CD4-positive, alpha-beta memory T cell (primary cell): Measurements from ENCODE around the gene DOC2B. TPM values are rescaled to one million over a fixed set of nuclear protein-coding genes. Genes with fewer than 3 reads are reported as not detected.
"Not testable (repeated sequence)": the region's sequence is repeated elsewhere in the genome, so short reads cannot be mapped to it uniquely, and the experiment has no call there.

ENCODE experiments used
- CTCF ChIA-PET: fragments of 350-600 bp; sonication (Branson Sonifier 250); formaldehyde crosslinking; loops from one replicate; lab custom pipeline; 2021; ENCODE audit warnings: inconsistent platforms; ENCODE audit not compliant: partially characterized antibody; lab: Charles Lee
- POLR2A ChIA-PET: fragments of 350-600 bp; sonication (Branson Sonifier 250); formaldehyde crosslinking; loops from one replicate; lab custom pipeline; 2021; ENCODE audit not compliant: partially characterized antibody; lab: Charles Lee
- DNase-seq, 5 donors: peaks; one replicate each; pipeline versions ENCODE4 v3.0.0 to v3.0.0-alpha.2; 2020 to 2022; ENCODE audit warnings: mixed read lengths in 1 of 5
- H3K27ac ChIP-seq: one replicate; pipeline ENCODE4 v1.7.0; 2013; ENCODE audit warnings: low read depth, low read length
- H3K27me3 ChIP-seq: 2 replicates; pipeline ENCODE4 v1.7.0; 2013; ENCODE audit warnings: mild to moderate bottlenecking, low read length, moderate library complexity; ENCODE audit not compliant: insufficient read depth
- H3K36me3 ChIP-seq: 2 replicates; pipeline ENCODE4 v1.7.0; 2013; ENCODE audit warnings: mild to moderate bottlenecking, low read length, moderate library complexity; ENCODE audit not compliant: insufficient read depth
- H3K4me1 ChIP-seq: 2 replicates; pipeline ENCODE4 v1.7.0; 2013; ENCODE audit warnings: mild to moderate bottlenecking, low read length, moderate library complexity; ENCODE audit not compliant: insufficient read depth
- H3K4me3 ChIP-seq, 2 donors: one replicate each; pipeline ENCODE4 v1.7.0; 2013; ENCODE audit warnings: low read length in 2 of 2, mild to moderate bottlenecking in 1 of 2
- H3K9me3 ChIP-seq, 2 donors: one replicate each; pipeline ENCODE4 v1.7.0; 2013; ENCODE audit warnings: low read length in 2 of 2, control low read depth in 1 of 2; ENCODE audit not compliant: control insufficient read depth in 1 of 2
- H3K27ac Mint-ChIP-seq, 7 donors: one replicate each; pipeline ENCODE4 v1.8.0; 2020 to 2021; ENCODE audit warnings: mixed read lengths in 7 of 7, mild to moderate bottlenecking in 6 of 7, inconsistent platforms in 3 of 7, moderate library complexity in 3 of 7
- H3K27me3 Mint-ChIP-seq, 2 donors: one replicate each; pipeline ENCODE4 v1.8.0; 2020 to 2021; ENCODE audit warnings: mixed read lengths in 2 of 2
- H3K36me3 Mint-ChIP-seq, 2 donors: one replicate each; pipeline ENCODE4 v1.8.0; 2020 to 2021; ENCODE audit warnings: mixed read lengths in 2 of 2, inconsistent platforms in 1 of 2, mild to moderate bottlenecking in 1 of 2
- H3K4me1 Mint-ChIP-seq, 4 donors: one replicate each; pipeline ENCODE4 v1.8.0; 2020 to 2021; ENCODE audit warnings: mixed read lengths in 4 of 4, mild to moderate bottlenecking in 1 of 4
- H3K4me3 Mint-ChIP-seq, 8 donors: one replicate each; pipeline ENCODE4 v1.8.0; 2020 to 2021; ENCODE audit warnings: mixed read lengths in 8 of 8, mild to moderate bottlenecking in 7 of 8, moderate library complexity in 6 of 8, inconsistent platforms in 3 of 8
- H3K9me3 Mint-ChIP-seq, 8 donors: one replicate each; pipeline ENCODE4 v1.8.0; 2020 to 2021; ENCODE audit warnings: mixed read lengths in 8 of 8, mild to moderate bottlenecking in 5 of 8, inconsistent platforms in 3 of 8, moderate library complexity in 1 of 8
- intact Hi-C: fragments of 100-400 bp; cut with micrococcal nuclease; formaldehyde crosslinking; loops from one replicate; pipeline ENCODE4 v1.15.1; 2023
- polyA plus RNA-seq, 2 donors: library from polyadenylated mRNA; unstranded; fragments of 300-500 nt; fragmentation: Illumina TruSeq; gene quantifications; one replicate each; pipeline ENCODE4 v1.2.3, GENCODE V29; 2021
- total RNA-seq, 2 experiments: library from RNA; stranded (reverse); gene quantifications; one replicate each; pipeline ENCODE4 v1.2.3, GENCODE V29; 2021

Gene DOC2B
- total and polyA plus RNA-seq, 4 experiments from 2014 or later, result 0.06 TPM; not detected in 3

DNA sequence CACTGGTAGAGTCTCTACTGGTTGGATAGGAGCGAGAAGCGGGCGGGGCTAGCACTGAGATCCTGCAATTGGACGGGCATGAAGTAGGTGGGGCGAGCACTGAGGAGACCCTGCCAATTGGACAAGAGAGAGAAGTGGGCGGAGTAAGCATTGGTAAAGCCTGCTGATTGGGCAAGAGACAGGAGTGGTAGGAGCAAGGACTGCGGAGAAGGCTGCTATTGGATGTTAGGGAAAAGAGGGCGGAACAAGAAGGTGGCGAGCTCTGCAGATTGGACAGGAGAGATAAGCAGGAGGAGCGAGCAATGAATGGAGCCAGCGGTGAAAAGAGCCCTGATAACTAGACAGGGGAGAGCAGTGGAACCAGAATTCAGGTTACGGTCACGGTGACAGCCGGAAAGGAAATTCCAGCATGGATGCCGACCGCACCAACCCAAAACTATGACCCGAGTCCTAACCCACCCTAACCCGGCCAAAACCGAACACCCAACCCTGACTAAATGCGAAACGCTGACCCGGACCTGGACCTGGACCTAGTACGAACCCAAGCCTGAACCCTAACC lies 39.3 kb downstream of the DOC2B start:
- peaks cover 0 to 3% of the 10 kb centered on the region in 2 donors for H3K27me3 Mint-ChIP-seq
- peaks cover 4% of the 10 kb centered on the region for H3K4me1 ChIP-seq
- no peak overlapping the region for H3K4me3 Mint-ChIP-seq
- no peak overlapping the region for H3K27ac Mint-ChIP-seq
- peaks cover 0 to 2% (median under 1%) of the 10 kb centered on the region in 4 donors for H3K4me1 Mint-ChIP-seq
- no peak overlapping the region for H3K27ac ChIP-seq
- H3K27me3 ChIP-seq, result no peaks in the 10 kb centered on the region
- H3K9me3 Mint-ChIP-seq, result no peaks in the 10 kb centered on the region
- H3K36me3 Mint-ChIP-seq, result no peaks in the 10 kb centered on the region
- no peaks in the 10 kb centered on the region for H3K9me3 ChIP-seq
- H3K36me3 ChIP-seq, result no peaks in the 10 kb centered on the region
- DNase-seq, result peak in 2 of 5 donors; percentile 20 to 51
- intact Hi-C loops, result no loop called here
- no peak overlapping the region for H3K4me3 ChIP-seq
- CTCF ChIA-PET, result no interaction called here
- POLR2A ChIA-PET, result no interaction called here

DNA sequence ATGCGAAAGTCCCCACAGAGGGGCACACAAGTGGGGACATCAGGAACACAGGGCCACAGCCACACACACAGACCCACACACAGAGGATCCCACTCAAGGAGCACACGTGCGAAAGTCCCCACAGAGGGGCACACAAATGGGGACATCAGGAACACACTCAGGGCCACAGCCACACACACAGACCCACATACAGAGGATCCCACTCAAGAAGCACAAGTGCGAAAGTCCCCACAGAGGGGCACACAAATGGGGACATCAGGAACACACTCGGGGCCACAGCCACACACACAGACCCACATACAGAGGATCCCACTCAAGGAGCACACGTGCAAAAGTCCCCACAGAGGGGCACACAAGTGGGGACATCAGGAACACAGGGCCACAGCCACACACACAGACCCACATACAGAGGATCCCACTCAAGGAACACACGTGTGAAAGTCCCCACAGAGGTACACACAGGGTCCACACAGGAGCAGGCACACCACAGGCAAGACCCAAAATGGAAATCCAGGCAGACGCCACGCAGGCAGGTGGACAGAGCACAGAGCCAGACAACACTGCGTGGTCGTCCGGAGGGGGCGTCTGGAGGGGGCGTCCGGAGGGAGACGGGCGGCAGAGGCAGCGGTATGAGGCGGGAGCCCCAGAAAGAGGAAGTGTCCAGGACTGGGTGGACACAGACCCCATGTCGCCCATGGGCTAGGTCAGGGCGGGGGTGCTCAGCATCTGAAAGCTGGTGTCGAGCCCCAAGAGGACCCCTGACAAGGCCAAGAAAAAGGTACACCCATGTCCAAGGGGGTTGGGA lies 41.8 kb downstream of the DOC2B start:
- H3K36me3 Mint-ChIP-seq, intact Hi-C loops, H3K9me3 ChIP-seq, DNase-seq, H3K36me3 ChIP-seq, H3K27me3 Mint-ChIP-seq, CTCF ChIA-PET, H3K9me3 Mint-ChIP-seq, H3K27ac ChIP-seq, POLR2A ChIA-PET, H3K4me3 ChIP-seq, H3K27me3 ChIP-seq, H3K4me1 ChIP-seq, H3K4me3 Mint-ChIP-seq, H3K4me1 Mint-ChIP-seq: not testable (repeated sequence)
- peak overlapping the region in 1 of 7 donors; percentile 70 for H3K27ac Mint-ChIP-seq

DNA sequence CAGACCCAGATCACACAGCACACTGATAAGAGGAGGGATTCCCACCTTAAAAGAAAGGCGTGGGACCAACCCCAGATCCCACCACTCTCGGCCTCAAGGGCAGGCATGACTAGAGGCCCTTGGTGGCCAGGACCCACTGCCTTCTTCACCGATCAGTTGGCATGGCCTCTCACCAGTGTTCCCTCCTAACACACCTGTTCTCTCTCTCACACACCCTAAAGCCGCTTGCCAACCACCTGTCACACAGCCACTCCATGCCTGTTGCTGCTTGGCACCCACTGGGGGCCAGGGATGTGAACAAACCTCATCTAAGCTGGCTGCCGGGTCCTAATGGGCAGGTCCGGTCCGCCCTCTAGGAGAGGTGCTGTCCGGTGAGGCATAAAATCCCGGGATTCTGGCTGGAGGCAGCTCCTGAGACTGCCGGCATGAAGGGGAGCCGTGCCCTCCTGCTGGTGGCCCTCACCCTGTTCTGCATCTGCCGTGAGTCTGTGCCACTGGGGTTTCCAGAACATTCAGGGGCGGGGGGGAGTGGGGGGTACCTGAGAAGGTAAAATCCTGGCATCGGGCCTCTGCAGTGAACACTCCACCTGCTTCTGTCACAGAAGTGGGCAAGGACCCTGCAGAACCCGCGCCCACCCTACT lies 44.2 kb downstream of the DOC2B start, which contains the start of gene SCGB1C2:
SCGB1C2 (plus strand) TSS at position 404 of the 642 bp plus-strand sequence; CDS start at position 426, 22 bp downstream.
- H3K27ac ChIP-seq, H3K4me1 ChIP-seq, H3K36me3 ChIP-seq, H3K27me3 Mint-ChIP-seq, H3K4me3 ChIP-seq, CTCF ChIA-PET, DNase-seq, H3K4me1 Mint-ChIP-seq, intact Hi-C loops, H3K9me3 ChIP-seq, H3K27me3 ChIP-seq, H3K9me3 Mint-ChIP-seq, H3K36me3 Mint-ChIP-seq, POLR2A ChIA-PET: not testable (repeated sequence)
- peak within 1 kb of the TSS in 3 of 8 donors; percentile 5 to 48 (median 39) for H3K4me3 Mint-ChIP-seq
- H3K27ac Mint-ChIP-seq, result peak within 1 kb of the TSS in 4 of 7 donors; percentile 24 to 46 (median 29)

DNA sequence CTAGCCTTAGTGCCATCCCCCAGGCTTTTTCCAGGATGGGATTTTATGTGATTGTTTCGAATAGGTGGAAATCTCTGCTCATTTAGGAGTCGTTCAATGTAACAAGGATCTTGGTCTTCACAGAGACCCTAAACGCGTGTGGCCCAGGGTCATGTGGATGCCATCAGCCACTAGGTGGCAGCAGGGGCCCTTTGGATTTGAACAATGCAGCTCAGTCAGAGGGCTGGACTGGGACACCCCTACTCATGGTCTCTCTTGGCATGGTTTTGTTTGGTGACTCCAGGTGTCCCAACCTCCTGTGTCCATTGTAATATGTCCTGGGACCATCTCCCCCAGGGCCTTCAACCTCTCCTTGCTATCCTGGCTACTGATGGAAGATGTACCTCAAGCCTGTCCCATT lies 44.9 kb downstream of the DOC2B start:
- Mint-ChIP-seq H3K27ac (peak overlapping the region in 4 of 7 donors; percentile 24 to 46 (median 29)), H3K4me3 (peak overlapping the region in 3 of 8 donors; percentile 5 to 48 (median 39))
- H3K9me3 Mint-ChIP-seq, POLR2A ChIA-PET, H3K4me1 Mint-ChIP-seq, intact Hi-C loops, H3K4me3 ChIP-seq, H3K4me1 ChIP-seq, H3K27ac ChIP-seq, H3K36me3 Mint-ChIP-seq, CTCF ChIA-PET, H3K27me3 Mint-ChIP-seq, H3K36me3 ChIP-seq, H3K27me3 ChIP-seq, H3K9me3 ChIP-seq: not testable (repeated sequence)
- DNase-seq, result peak; percentile 60 to 76 (median 70)

DNA sequence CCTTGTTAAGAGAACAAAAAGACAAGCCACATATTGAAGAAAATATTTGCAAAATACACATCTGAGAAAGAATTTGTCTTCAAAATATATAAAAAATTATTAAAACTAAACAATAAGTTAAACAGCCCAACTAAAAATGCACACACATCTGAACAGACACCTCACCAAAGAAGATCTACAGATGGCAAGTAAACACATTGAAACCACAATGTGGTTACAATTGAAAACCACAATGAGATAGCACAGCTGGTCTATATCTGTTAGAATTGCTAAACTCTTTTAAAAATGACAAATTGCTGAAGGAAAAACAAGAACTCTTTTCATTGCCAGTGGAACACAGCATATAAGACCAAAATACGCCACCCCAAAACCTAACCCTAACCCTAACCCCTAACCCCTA lies 45.6 kb downstream of the DOC2B start:
- H3K4me3 ChIP-seq, H3K4me1 Mint-ChIP-seq, H3K36me3 ChIP-seq, H3K27ac ChIP-seq, intact Hi-C loops, H3K9me3 Mint-ChIP-seq, H3K4me1 ChIP-seq, H3K27me3 ChIP-seq, H3K27me3 Mint-ChIP-seq, DNase-seq, H3K27ac Mint-ChIP-seq, H3K9me3 ChIP-seq, POLR2A ChIA-PET, H3K36me3 Mint-ChIP-seq, CTCF ChIA-PET, H3K4me3 Mint-ChIP-seq: not testable (repeated sequence)

DNA sequence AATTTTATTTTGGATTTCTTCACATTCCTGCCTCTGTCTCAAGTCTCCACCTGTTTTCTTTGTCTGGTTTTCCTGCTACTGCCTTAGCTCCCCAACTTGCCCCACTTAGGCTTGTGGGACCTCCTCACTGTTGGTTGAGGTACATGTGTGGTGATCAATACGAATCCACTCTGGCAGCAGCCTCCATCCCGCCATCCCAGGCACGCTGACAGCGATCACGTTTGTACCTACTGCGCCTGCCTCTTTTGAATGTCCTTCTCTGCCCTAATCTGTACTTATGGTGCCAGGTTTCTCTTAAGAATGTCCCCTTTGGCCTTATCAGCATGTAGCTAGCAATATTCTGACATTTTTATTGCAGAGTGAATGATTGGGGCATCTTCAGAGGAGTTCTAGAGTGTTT lies 46.4 kb downstream of the DOC2B start:
- H3K4me3 Mint-ChIP-seq, H3K9me3 ChIP-seq, H3K27me3 Mint-ChIP-seq, H3K36me3 Mint-ChIP-seq, POLR2A ChIA-PET, H3K4me1 Mint-ChIP-seq, H3K9me3 Mint-ChIP-seq, DNase-seq, H3K27me3 ChIP-seq, H3K27ac ChIP-seq, H3K36me3 ChIP-seq, H3K4me3 ChIP-seq, H3K4me1 ChIP-seq, H3K27ac Mint-ChIP-seq, intact Hi-C loops, CTCF ChIA-PET: not testable (repeated sequence)

DNA sequence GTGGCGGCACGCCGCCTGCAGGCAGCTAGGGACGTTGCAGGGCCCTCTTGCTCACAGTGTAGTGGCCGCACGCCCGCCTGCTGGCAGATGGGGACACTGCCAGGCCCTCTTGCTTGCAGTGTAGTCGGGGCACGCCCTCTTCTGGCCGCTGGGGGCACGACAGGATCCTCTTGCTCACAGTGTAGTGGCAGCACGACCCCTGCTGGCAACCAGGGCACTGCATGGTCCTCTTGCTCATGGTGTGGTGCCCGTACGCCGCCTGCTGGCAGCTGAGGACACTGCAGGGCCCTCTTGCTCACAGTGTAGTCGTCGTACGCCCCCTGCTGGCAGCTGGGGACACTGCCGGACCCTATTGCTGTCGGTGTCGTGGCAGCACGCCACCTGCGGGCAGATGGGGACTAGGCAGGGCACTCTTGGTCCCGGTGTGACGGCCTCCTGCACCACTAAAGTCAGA lies 47.1 kb downstream of the DOC2B start:
- intact Hi-C loops, H3K36me3 ChIP-seq, POLR2A ChIA-PET, H3K27ac ChIP-seq, H3K9me3 ChIP-seq, H3K27me3 Mint-ChIP-seq, H3K36me3 Mint-ChIP-seq, H3K4me3 ChIP-seq, H3K27me3 ChIP-seq, CTCF ChIA-PET, H3K4me1 ChIP-seq, H3K4me1 Mint-ChIP-seq, H3K4me3 Mint-ChIP-seq, H3K27ac Mint-ChIP-seq, H3K9me3 Mint-ChIP-seq: not testable (repeated sequence)
- peak in 3 of 5 donors; percentile 17 to 57 (median 23) for DNase-seq
